NCI-H82 treated with DMSO at 0.1 percent for 48 hours (cell line): Measurements from ENCODE around the gene SDCCAG8.
A peak's percentile ranks its signal among the peaks of the same experiment; 100 is the strongest.
"Not testable (repeated sequence)": the region's sequence is repeated elsewhere in the genome, so short reads cannot be mapped to it uniquely, and the experiment has no call there.

Experiments
- DNase-seq: peaks from one replicate; lab custom pipeline; 2025; ENCODE audit not compliant: unreplicated experiment; lab: John Stamatoyannopoulos, UW

SDCCAG8 gene

DNA sequence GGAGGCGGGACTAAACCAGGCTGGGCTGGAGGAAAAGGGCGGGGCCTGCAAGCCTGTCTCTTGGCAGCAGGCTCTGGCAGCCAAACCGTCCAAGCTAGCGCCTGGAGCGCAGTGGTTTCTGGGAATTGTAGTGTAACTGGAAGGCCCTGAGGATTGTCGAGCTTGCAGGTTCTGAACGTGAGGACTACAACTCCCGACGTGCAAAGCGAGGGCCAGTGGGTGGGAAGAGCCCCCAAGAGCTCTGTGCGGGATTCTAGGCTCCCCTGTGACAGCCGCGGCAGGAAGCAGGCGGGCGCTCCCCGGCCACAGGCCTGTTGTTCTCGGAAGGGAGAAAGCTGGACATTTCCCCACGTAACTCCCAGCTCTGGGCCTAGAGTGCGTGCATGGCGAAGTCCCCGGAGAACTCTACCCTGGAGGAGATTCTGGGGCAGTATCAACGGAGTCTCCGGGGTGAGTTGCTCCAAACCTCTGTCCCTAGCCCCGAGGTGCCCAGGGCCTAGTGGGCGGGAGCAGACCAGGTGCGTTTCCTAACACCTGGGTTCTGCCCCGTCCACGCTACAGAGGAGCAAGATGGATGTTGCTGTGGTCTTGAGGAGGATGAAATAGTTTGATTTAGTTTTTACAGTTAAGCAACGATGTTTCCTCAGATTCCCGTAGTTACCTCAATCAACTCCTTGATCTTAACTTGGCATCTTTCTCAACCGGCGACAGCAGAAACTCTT lies at the start of gene SDCCAG8:
SDCCAG8 (plus strand) TSS at position 251 of the 722 bp plus-strand sequence; CDS start at position 384, 133 bp downstream.
- peak; percentile 99 for DNase-seq

DNA sequence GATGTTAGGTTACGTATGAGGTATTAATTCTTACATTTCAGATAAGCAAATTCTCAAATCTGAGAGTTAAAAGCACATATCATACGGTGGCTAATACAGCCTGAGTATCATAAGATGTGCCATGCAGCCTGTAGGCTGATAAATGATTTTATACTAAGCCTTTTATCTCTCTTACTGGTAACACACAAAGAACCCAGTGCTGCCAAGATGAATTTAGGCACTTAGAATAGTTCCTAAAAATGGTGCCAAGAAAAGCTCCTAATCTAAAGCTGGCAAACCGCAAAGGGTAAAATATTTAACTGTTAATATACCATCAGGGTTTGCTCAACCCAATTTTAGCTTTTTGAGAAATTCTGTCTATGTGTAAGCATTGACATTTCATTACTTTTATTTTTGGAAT lies 43.9 kb upstream of the SDCCAG8 start:
- DNase-seq = not testable (repeated sequence)

DNA sequence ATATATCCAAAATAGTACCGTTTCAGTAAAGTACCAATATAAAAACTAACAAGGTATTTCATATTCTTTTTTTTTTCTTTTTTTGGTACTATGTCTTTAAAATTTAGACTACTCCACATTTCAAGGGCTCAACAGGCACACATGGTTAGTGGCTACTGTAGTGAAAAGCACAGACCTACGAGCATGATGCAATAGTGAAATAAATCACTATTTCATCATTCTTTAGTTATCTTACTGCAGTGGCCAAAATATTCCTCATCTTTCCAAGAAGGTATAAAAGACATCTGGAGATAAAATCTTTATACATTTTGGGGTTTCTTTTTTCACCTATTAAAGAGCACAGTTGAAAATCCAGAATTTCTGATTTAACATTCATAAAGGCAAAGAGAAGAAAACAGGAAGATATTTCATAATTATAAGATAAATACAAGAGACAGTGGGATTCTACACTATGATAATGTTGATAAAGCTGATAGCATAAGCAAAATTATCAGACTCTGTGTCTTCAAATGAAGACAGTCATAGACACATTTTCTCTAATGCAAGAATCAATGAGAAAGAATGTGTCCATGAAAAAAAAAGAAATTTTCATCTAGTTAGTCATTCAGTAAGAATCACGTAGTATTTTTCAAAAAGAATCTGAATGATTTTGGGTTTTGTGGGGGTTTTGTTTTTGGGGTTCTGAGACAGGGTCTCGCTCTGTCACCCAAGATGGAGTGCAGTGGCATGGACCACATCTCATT lies 42.6 kb upstream of the SDCCAG8 start:
- DNase-seq = no peak

DNA sequence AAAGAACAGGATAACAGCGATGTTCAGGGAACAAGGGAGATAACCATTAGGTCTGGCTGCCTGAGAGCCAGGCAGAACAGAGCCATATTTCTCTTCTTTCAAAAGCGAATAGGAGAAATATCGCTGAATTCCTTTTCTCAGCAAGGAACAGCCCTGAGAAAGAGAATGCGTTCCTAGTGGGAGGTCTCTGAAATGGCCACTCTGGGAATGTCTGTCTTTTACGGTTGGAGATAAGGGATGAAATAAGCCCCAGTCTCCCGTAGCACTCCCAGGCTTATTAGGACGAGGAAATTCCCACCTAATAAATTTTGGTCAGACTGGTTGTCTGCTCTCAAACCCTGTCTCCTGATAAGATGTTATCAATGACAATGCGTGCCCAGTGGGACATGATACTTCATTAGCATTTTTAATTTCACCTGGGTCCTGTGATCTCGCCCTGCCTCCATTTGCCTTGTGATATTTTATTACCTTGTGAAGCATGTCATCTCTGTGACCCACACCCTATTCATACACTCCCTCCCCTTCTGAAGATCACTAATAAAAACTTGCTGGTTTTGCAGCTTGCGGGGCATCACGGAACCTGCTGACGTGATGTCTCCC lies 40.5 kb upstream of the SDCCAG8 start:
- not testable (repeated sequence) for DNase-seq

DNA sequence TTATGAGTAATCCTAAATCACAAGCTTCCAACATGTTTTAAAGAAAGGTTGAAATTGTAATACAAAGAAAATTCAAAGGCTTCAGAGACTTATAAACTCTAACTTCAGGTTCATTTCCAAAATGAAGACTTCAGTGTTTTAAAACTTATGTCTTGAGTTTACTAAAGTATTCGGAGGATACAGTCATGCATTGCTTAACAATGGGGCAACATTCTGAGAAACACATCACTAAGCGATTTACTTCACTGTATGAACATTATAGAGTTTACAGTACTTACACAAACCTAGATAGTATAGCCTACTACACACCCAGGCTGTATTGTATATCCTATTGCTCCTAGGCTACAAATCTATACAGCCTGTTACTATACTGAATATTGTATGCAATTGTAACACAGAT lies 39.1 kb upstream of the SDCCAG8 start:
- DNase-seq = no peak

DNA sequence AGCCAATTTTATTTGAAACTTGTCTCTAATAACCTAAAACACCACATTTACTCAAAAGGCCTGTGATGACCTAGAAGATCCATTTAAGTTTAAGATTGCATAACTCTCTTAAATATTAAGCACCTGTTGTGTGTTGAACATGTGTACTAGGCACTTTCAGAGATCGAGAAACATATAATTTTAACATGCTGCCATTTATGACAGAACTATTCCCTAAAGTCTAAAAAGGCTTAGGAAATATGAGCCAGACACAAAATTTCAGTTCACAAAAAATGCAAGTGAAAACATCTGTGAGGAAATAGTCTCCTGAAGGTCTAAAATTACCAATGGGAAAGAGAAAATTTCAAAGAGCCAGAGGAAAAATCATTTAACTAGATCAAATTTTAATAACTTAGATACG lies 38.5 kb upstream of the SDCCAG8 start:
- no peak for DNase-seq

DNA sequence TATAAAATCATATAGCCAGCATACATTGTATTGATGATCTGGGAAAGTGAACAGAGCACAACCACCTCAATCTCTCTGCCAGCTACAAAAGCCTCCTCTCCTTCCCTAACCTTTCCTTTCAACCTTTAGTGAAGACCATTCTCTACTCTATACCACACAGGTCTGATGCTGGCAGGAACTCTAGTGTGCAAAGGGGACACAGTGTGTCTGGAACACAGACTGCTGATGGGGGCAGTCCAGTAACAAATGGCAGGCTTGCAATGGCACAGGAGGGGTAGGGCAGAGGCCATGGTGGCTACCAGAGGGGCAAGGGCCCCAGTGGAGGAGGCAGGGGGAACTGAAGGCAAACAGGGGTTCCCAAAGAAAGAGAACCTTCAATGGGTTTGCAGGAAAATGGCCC lies 37.8 kb upstream of the SDCCAG8 start:
- no peak for DNase-seq

DNA sequence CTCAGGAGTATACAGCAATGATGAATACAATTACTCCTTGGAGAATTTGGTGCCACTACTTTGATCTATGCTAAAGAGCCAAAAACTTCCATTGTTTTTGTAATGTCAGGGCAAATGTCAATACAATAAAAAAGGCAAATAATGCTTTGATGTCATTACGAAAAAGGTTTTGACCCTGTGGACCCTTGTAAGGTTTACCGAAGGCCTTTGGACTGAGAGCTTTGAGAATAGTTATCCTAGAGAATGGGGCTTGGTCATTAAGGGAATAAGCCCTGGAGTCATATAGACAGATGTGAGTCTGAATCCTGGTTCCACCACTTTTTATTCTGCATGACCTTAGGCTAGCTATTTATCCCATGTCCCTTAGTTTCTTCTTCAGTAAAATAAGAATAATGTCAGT lies 28.2 kb upstream of the SDCCAG8 start:
- DNase-seq = no peak

DNA sequence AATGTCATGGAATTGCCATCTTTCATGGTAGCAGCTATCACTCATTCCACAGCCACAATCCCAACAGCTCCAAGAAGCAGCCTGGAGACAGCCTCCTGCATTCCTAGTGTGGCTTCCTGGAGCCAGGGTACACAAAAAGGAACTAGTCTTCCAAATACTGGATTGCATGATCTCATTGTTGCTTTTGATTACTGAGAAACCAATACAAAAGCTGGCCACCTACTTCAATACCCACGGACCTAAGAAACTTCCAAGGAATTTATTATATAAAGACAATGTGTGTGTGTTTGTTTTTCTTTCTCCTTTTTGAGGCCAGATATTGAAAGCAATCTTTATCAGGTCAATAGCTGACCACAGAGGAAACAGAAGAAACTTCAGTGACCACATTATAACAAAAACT lies 26.3 kb upstream of the SDCCAG8 start:
- DNase-seq = no peak

DNA sequence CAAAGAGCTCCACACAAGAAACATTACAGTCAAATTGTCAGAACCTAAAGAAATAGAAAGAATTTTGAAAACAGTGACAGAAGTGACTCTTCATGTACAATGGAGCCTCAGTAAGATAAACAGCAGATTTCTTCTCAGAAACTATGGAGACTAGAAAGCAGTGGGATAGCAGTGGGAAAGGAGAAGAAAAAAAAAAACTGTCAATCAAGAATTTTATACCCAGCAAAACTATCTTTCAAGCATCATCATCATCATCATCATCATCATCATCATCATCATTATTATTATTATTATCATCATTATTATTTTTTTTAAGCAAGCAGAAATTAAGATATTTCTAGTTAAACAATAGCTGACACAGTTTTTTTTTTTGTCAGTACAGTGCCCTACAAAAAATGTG lies 24.9 kb upstream of the SDCCAG8 start:
- peak; percentile 7 for DNase-seq

DNA sequence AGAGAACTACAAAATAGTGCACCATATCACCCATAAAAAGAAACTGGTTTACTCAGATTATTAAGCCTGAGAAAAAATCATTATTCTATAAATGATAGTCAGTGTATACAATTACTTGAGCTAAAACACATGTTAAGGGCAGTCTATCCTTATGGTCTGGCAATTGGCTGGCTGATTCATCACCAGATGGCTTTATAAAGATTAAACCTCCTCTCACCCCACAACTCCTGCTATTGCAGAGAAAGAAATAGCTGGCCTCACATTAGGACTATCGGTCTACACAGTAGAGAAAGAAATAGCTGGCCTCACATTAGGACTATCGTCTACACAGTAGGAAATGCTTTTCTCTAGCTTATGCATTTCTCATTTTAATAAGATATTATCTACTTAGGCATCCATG lies 21.9 kb upstream of the SDCCAG8 start:
- DNase-seq = no peak

DNA sequence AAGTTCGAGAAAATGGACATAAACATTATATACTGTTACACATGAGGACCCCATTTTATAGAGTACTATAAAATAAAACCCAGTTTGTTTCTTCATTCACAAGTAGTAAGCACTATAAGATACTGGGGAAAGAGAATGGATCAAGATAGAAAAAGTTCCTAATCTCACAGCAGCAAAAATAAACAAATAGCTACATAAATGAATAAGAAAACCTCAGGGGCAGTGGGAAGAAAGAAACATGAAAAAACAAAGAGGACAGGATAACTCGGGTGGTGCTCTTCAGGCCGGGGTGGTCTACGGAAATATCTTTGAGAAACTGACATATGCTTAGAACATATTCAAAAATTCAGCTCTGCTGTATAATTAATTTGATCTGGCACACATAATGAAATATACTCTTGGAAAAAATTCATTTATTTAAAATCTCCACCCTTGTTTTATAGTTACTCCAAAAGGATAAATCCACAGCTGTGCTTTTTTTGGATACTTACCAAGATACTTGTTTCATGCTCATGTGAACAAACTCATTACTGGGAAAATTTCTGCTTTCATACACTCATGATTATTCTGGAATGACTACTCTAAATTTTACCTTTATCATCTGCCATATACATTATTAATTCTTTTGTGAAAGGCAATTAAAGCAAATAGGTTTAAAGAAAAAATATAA lies 20.7 kb upstream of the SDCCAG8 start:
- DNase-seq = no peak

DNA sequence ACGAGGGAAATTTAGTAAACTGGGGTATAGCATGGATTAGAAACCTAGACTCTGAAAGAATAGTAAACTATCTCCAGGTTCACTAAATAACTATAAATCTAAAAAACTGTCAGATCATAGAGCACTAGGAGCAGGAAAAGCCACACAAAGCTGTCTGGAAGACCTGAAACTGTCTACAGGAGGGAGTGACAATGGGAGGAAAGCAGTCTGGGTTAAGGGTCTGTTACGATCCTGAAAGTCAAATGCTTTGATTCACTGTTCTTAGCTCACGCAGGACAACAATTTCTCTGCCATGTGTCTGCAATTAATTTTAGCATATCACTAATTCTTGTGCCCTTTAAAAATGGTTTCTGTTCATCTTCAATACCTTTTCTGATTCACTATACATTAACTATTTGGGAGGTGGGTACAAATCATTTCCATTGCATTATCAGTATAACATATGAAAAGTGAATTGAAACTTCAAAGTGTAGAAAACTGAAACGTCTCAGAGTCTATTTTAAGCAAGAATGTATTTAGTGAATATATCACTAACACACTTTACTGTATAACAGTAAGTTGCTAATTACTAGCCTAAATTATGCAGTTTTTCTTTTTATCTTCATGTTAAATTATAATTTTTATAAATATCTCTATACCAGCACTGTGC lies 19.1 kb upstream of the SDCCAG8 start:
- no peak for DNase-seq

DNA sequence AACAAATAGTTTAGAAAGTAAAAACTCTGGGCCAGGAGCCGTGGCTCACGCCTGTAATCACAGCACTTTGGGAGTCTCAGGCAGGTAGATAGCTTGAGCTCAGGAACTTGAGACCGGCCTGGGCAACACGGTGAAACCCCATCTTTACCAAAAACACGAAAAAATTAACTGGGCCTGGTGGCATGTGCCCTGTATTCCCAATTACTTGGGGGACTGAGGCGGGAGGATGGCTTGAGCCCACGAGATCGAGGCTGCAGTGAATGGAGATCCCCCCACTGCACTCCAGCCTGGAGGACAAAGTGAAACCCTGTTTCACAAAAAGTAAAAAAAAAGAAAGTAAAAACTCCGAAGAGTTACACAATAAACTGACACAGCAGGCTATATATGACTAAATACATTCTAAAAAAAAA lies 11.4 kb upstream of the SDCCAG8 start:
- no peak for DNase-seq

DNA sequence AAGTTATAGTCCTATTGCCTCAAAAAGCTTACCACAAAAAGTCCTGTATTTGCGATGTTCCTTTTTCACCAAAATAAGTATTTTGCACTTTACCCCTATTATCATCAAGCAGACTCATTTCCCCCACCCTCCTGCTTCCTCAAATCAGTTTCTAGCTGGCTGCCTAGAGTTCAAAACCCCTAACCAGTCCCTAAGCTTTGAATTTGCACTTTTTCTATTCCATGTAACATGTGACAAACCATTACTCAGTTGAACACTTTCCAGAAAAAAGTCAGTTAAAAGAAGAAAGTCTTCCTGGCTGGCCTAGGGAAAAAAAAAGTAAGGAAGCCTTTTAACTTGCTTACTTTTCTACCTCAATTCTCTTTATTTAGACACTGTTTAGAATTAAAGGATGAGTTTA lies 8.9 kb upstream of the SDCCAG8 start:
- no peak for DNase-seq

DNA sequence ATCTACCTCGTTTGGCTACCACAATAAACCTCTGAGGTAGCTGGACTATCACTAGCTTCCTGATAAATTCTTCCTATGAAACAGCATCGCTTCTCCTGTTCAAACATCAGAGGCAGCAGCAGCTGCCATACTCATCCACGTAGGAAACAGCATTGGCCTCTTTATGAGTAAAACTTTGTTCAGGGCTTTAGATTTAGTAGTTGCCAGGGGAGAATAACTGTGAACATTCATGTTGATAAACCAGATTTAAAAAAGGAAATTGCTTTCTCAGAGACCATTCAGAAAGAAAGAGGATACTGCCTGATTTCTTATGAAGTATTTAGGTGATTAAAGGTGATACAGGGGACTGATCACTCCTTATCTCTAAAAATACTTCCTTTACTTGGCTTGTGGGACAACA lies 7.9 kb upstream of the SDCCAG8 start:
- DNase-seq = no peak

DNA sequence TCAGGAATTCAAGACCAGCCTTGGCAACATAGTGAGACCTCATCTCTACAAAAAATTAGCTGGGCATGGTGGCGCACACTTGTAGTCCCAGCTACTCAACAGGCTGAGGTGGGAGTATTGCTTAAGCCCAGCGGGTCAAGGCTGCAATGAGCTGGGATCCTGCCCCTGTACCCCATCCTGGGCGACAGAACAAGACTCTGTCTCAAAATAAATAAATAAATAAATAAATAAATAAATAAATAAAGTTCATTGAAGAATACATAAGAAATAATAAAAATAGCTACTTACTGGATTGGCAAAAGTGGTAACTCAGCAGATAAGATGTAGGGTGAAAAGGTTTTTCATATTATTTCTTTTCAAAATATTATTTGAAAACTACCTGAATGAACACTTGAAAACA lies 6.6 kb upstream of the SDCCAG8 start:
- DNase-seq = no peak

DNA sequence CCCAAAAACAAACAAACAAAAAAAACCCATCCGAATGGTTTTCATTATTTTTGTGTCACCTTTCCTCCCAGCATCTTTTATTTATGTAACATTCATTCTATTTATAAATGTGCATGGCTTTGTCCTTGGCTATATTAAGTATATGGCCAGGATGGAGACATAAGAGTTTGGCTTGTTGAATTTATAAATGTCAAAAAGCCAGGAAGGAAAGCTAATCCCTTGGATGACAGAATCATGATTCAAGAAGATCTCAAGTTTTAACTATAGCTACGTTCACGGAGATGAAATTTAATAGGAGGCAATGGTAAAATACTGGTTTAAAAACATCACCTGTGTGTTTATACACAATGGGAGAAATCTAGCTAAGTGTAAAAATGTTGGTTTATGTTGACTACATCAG lies 5.7 kb upstream of the SDCCAG8 start:
- no peak for DNase-seq

DNA sequence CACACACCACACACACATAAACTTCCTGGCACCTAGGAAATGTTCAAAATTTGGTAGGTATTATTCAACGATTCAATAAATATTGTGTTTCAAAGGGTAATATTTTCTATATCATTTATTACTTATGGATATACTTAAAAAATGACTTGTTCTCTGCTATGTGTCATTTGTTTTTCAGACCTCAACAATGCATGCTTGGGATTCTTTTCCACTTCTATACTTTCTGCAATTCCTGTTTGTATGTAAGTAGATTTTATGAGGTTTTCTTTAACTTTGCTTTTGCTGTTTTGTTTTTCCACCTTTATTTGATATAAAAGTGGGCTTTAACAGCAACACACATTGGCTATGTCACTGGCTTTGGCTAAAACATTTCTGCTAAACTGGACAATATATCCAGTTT lies 4.3 kb upstream of the SDCCAG8 start:
- no peak for DNase-seq

DNA sequence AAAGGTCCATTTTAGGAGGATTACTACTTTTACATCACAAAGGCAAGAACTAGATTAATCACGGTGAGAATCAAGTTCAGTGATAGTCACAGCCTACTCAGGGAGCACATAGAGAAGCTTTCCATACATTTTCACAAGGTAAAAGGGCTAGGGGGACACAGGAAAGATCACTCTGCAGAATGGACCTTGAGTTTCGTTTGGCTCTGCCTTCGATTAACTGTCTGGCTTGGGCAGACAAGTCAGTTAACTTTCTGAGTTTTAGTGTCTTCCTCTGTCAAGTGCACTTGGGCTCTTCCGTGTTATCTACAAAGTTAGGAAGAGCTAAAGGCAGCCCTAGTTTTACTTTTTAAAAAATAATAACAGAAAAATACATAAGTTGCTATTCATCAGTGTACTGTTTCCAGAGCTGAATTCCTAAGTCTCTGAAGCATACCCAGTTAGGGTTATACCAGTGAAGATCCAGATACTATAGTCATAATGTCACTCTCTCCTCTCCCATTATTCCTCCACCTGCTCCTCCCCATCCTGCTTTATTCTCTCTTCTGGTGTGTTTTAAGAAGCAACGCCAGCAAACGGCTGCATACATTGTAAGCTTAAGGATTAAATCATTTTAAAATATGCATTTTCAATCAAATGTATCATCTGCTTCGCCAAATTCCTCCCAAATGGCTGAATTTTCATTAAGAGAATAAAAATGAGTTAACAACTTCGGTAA lies 2.5 kb upstream of the SDCCAG8 start:
- no peak for DNase-seq

DNA sequence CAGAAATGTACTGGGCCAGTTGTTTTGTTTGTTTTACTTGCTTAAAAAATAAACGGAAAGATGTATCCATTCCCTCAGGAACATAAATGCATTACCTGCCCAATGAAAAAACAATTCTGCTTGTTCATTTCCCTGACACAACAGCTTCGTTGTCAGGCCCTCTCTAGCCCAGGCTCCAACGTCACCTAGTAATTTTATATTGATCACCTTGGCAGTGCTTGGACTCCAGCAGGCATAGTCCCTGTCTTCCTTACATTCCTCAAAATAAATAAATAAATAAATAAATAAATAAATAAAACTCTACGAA lies 2.0 kb upstream of the SDCCAG8 start:
- DNase-seq = no peak
